HL-60 (cell line): ENCODE results near the gene MDC1.

Experiments used
- DNase-seq, 2 experiments: peaks; one replicate each; pipeline ENCODE4 v3.0.0-alpha.2; 2010 to 2020; ENCODE audit warnings: low read depth in 1 of 2, low spot score in 1 of 2
- H3K27ac ChIP-seq: fragments of 250-450 bp; sonication (Bioruptor Pico); replicated peaks from 2 replicates; pipeline ENCODE4 v1.5.1; 2020; ENCODE audit warnings: mild to moderate bottlenecking, moderate library complexity
- H3K27me3 ChIP-seq: fragments of 250-450 bp; sonication (Bioruptor Pico); 2 replicates; pipeline ENCODE4 v1.5.1; 2021; ENCODE audit warnings: mild to moderate bottlenecking, moderate library complexity; ENCODE audit not compliant: insufficient read depth, poor library complexity, severe bottlenecking
- H3K4me3 ChIP-seq: replicated peaks from 2 replicates; pipeline ENCODE4 v1.5.1; 2011; ENCODE audit warnings: mild to moderate bottlenecking, control low read depth, low read length; ENCODE audit not compliant: insufficient read depth
- GABPA ChIP-seq: IDR thresholded peaks from 2 replicates; pipeline ENCODE4 v1.6.1; 2012; ENCODE audit warnings: low read depth
- POLR2AphosphoS5 ChIP-seq: IDR thresholded peaks from 2 replicates; pipeline ENCODE4 v1.6.1; 2012; ENCODE audit warnings: low read depth
- SPI1 ChIP-seq: IDR thresholded peaks from 2 replicates; pipeline ENCODE4 v1.6.1; 2012; ENCODE audit warnings: low read depth, mild to moderate bottlenecking, borderline replicate concordance
- TF ChIP-seq, protein P1 (sequence below): IDR thresholded peaks from one replicate; pipeline ENCODE4 v1.5.1; 2011; ENCODE audit warnings: low read length, control low read depth, inconsistent platforms; ENCODE audit not compliant: insufficient read depth
- TF ChIP-seq, protein P2 (sequence below): IDR thresholded peaks from 2 replicates; pipeline ENCODE4 v1.6.1; 2012; ENCODE audit warnings: low read depth; ENCODE audit not compliant: insufficient replicate concordance

The MDC1 gene

DNA sequence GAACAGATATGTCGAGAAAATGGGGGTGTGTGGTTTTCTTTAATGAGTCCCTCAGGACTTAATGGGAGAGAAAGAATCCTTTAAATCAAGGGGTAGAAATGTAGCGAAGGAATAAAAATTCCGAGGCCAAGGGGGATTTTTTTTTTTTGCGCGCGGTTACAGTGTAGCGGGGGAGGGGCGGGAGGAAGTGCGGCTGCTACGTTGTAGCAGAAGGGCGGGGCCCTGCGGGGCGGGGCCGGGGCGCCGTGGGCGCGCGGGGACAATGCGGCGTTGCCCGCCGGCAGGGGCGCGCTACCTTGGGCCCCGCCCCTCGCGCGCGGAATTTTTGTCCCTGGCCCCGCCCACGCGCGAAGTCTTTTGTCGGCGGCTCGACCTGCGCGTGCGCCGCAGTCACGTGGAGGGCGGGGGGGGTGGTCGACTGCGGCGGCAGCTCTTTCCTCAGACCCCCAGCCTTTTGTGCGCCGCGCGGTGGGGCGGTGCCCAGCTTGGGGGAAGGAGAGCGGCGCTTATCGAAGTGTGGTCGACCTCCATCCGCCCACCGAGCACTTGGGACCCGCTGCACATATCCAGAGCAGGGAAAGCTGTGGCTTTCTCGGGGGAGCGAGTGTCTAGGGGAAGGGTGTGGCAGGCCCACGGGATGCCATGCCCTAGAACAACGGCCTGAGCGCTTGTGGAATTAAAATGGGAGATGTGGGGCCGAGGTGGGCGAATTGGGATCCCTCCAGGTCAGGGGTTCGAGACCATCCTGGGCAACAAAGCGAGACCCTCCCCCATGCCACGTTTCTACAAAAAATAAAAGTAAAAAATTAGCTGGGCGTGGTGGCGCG lies 4.3 kb upstream of the MDC1 start:
- Histone ChIP-seq H3K27me3 (no peaks in the 10 kb centered on the region), H3K27ac (peak overlapping the region; percentile 93), H3K4me3 (peak overlapping the region; percentile 97)
- TF ChIP-seq POLR2AphosphoS5 (peak; percentile 76), SPI1 (peak; percentile 87)
- TF ChIP-seq, protein P1, sequence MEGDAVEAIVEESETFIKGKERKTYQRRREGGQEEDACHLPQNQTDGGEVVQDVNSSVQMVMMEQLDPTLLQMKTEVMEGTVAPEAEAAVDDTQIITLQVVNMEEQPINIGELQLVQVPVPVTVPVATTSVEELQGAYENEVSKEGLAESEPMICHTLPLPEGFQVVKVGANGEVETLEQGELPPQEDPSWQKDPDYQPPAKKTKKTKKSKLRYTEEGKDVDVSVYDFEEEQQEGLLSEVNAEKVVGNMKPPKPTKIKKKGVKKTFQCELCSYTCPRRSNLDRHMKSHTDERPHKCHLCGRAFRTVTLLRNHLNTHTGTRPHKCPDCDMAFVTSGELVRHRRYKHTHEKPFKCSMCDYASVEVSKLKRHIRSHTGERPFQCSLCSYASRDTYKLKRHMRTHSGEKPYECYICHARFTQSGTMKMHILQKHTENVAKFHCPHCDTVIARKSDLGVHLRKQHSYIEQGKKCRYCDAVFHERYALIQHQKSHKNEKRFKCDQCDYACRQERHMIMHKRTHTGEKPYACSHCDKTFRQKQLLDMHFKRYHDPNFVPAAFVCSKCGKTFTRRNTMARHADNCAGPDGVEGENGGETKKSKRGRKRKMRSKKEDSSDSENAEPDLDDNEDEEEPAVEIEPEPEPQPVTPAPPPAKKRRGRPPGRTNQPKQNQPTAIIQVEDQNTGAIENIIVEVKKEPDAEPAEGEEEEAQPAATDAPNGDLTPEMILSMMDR = no peak
- TF ChIP-seq, protein P2, sequence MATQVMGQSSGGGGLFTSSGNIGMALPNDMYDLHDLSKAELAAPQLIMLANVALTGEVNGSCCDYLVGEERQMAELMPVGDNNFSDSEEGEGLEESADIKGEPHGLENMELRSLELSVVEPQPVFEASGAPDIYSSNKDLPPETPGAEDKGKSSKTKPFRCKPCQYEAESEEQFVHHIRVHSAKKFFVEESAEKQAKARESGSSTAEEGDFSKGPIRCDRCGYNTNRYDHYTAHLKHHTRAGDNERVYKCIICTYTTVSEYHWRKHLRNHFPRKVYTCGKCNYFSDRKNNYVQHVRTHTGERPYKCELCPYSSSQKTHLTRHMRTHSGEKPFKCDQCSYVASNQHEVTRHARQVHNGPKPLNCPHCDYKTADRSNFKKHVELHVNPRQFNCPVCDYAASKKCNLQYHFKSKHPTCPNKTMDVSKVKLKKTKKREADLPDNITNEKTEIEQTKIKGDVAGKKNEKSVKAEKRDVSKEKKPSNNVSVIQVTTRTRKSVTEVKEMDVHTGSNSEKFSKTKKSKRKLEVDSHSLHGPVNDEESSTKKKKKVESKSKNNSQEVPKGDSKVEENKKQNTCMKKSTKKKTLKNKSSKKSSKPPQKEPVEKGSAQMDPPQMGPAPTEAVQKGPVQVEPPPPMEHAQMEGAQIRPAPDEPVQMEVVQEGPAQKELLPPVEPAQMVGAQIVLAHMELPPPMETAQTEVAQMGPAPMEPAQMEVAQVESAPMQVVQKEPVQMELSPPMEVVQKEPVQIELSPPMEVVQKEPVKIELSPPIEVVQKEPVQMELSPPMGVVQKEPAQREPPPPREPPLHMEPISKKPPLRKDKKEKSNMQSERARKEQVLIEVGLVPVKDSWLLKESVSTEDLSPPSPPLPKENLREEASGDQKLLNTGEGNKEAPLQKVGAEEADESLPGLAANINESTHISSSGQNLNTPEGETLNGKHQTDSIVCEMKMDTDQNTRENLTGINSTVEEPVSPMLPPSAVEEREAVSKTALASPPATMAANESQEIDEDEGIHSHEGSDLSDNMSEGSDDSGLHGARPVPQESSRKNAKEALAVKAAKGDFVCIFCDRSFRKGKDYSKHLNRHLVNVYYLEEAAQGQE = no peak
- DNase-seq = peak; percentile 86 to 87

DNA sequence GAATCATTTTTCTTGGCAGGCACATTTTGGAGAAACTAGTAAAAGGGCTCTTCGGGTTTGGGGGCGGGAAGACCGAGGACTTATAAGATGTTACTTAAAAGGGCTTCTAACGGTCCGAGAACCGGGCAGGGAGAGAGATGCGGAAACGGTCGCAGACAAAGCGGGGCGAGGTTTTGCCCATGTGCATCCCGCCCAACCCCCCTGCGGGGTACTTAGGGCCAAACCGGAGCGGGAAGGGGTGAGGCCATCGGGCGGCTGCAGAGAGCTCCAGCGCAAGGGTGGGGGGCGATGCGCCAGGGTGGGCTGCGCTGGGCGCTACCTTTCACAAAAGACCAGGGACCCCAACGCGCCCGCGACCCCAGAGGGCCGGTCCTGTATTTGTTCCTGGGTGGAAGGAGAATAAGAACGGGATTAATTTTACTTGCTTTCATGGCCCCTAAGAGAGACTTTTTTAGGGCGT lies 3.7 kb upstream of the MDC1 start:
- Histone ChIP-seq H3K4me3 (peak overlapping the region; percentile 67), H3K27ac (peak overlapping the region; percentile 93), H3K27me3 (no peaks in the 10 kb centered on the region)
- peak in 1 of 2 experiments; percentile 81 for DNase-seq
- TF ChIP-seq POLR2AphosphoS5 = no peak
- no peak for TF ChIP-seq SPI1
- TF ChIP-seq, protein P2 = no peak
- TF ChIP-seq, protein P1 = no peak
- TF ChIP-seq GABPA = no peak

DNA sequence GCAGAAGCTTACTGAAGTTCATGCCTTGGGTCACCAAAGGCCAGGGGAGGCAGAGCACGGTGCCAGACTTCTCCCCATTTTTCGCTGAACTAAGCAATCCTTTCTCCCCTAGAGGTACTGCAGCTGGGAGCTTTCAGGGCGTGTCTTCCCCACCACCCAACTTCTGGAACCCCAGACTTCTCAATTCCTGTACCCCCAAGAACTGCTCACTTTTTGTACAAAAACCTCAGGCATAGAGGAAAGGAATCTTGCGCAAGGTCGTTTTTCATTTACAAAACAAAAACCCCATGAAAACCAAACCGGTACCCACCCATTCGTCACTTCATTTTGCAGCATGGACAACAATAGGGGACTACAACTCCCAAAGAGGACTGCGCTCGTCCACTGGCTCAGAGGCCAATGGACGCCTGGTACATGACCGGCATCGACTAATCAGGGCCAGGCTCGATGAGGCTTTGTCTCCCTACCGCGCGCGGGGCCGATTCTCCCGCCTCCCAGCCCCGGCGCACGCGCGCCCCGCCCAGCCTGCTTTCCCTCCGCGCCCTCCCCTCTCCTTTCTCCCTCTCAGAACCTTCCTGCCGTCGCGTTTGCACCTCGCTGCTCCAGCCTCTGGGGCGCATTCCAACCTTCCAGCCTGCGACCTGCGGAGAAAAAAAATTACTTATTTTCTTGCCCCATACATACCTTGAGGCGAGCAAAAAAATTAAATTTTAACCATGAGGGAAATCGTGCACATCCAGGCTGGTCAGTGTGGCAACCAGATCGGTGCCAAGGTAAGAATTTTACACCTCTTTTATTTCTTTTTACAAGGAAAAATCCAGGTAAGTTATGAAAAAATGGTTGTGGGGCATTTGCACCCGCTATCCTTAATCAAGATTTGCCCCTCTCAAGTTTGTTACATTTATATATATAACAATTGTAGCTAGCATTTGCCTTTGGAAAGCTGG lies 3.0 kb upstream of the MDC1 start, which contains the start of gene TUBB:
TSS of gene TUBB (plus strand) at position 562 of the 947 bp plus-strand sequence. CDS start at position 717, 155 bp downstream.
- peak within 1 kb of the TSS; percentile 93 for H3K27ac ChIP-seq
- H3K27me3 ChIP-seq = no peaks in the 10 kb centered on the region
- DNase-seq = peak; percentile 98 to 99
- peak within 1 kb of the TSS; percentile 67 for H3K4me3 ChIP-seq
- TF ChIP-seq, protein P2 = peak; percentile 64
- peak; percentile 93 for TF ChIP-seq POLR2AphosphoS5
- TF ChIP-seq SPI1 = no peak; the same call in 1 of the 2 replicates
- no peak for TF ChIP-seq GABPA
- TF ChIP-seq, protein P1 = no peak
